Vagina (tissue), 2 donors: Measurements from ENCODE around the gene CDK6. TPM values are rescaled to one million over a fixed set of nuclear protein-coding genes. Genes with fewer than 3 reads are reported as not detected.

ENCODE experiments used
- DNase-seq, 2 donors: peaks; one replicate each; pipeline ENCODE4 v3.0.0-alpha.2; 2017; ENCODE audit errors: extremely low spot score in 2 of 2
- H3K27ac ChIP-seq: fragments of 200-600 bp; sonication (generic); one replicate; pipeline ENCODE4 v1.5.1; 2019
- H3K27me3 ChIP-seq: fragments of 200-600 bp; sonication (generic); one replicate; pipeline ENCODE4 v1.5.1; 2019
- H3K36me3 ChIP-seq, 2 donors: fragments of 200-600 bp; sonication (generic); one replicate each; pipeline ENCODE4 v1.5.1; 2017 to 2019
- H3K4me1 ChIP-seq: fragments of 200-600 bp; sonication (generic); one replicate; pipeline ENCODE4 v1.5.1; 2019
- H3K4me3 ChIP-seq, 2 donors: fragments of 200-600 bp; sonication (generic); 1 replicate in 1 of 2; 2 replicates in 1 of 2; pipeline ENCODE4 v1.5.1; 2016 to 2019
- H3K9me3 ChIP-seq: fragments of 200-600 bp; sonication (generic); one replicate; pipeline ENCODE4 v1.5.1; 2019
- POLR2A ChIP-seq, 2 donors: fragments of 450-650 bp; IDR thresholded peaks; one replicate each; pipeline ENCODE4 v1.6.1; 2017; ENCODE audit warnings: antibody characterized with exemption in 2 of 2, mild to moderate bottlenecking in 2 of 2, moderate library complexity in 2 of 2
- POLR2AphosphoS5 ChIP-seq, 2 donors: sonication (generic); formaldehyde crosslinking; IDR thresholded peaks; one replicate each; pipeline ENCODE4 v1.9.0; 2017; ENCODE audit warnings: antibody characterized with exemption in 2 of 2, mild to moderate bottlenecking in 2 of 2, low read depth in 1 of 2; ENCODE audit not compliant: insufficient read depth in 1 of 2
- intact Hi-C: fragments of 100-400 bp; cut with DNase I; formaldehyde crosslinking; loops from one replicate; pipeline ENCODE4 v1.15.1; 2023
- total RNA-seq: library from RNA; depleted of rRNA; stranded (reverse); fragments of >200 nt; gene quantifications from one replicate; pipeline ENCODE4 v1.2.3, GENCODE V29; 2016
- TF ChIP-seq, protein P1 (sequence below), 3 experiments: fragments of 450-650 bp in 2 of 3; fragments of 200-600 bp in 1 of 3; sonication (generic) in 1 of 3; IDR thresholded peaks; one replicate each; pipeline ENCODE4 v1.5.1; 2017 to 2019; ENCODE audit warnings: antibody characterized with exemption in 3 of 3, mild to moderate bottlenecking in 2 of 3, moderate library complexity in 2 of 3

CDK6 gene
- total RNA-seq, 1 donor from 2014 or later, result 20.6 TPM

- DNase-seq, result no peak
- TF ChIP-seq, protein P1, sequence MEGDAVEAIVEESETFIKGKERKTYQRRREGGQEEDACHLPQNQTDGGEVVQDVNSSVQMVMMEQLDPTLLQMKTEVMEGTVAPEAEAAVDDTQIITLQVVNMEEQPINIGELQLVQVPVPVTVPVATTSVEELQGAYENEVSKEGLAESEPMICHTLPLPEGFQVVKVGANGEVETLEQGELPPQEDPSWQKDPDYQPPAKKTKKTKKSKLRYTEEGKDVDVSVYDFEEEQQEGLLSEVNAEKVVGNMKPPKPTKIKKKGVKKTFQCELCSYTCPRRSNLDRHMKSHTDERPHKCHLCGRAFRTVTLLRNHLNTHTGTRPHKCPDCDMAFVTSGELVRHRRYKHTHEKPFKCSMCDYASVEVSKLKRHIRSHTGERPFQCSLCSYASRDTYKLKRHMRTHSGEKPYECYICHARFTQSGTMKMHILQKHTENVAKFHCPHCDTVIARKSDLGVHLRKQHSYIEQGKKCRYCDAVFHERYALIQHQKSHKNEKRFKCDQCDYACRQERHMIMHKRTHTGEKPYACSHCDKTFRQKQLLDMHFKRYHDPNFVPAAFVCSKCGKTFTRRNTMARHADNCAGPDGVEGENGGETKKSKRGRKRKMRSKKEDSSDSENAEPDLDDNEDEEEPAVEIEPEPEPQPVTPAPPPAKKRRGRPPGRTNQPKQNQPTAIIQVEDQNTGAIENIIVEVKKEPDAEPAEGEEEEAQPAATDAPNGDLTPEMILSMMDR (IDR thresholded peaks at IDR 0.05), result no peak
- no peak for TF ChIP-seq POLR2A (IDR thresholded peaks at IDR 0.05)
- no peak for TF ChIP-seq POLR2AphosphoS5 (IDR thresholded peaks at IDR 0.05; ENCODE audit: insufficient read depth in 1 of 2, low read depth in 1 of 2)
- H3K4me1 ChIP-seq, result no peaks in the 10 kb centered on the region
- no peaks in the 10 kb centered on the region for H3K36me3 ChIP-seq
- no peak overlapping the region for H3K27ac ChIP-seq
- no peaks in the 10 kb centered on the region for H3K9me3 ChIP-seq
- no peak overlapping the region for H3K4me3 ChIP-seq
- H3K27me3 ChIP-seq, result no peaks in the 10 kb centered on the region
- intact Hi-C loops, result no loop called here
Observed at GRCh38 chr7:92652536-92652935, 183.8 kb downstream of the CDK6 start.

- Histone ChIP-seq H3K27me3 (no peaks in the 10 kb centered on the region), H3K9me3 (no peaks in the 10 kb centered on the region), H3K27ac (no peak overlapping the region), H3K4me3 (no peak overlapping the region), H3K4me1 (peaks cover 19% of the 10 kb centered on the region), H3K36me3 (no peaks in the 10 kb centered on the region)
- intact Hi-C loops, result no loop called here
- no peak for TF ChIP-seq POLR2A (IDR thresholded peaks at IDR 0.05)
- TF ChIP-seq POLR2AphosphoS5 (IDR thresholded peaks at IDR 0.05; ENCODE audit: insufficient read depth in 1 of 2, low read depth in 1 of 2), result no peak
- TF ChIP-seq, protein P1 (IDR thresholded peaks at IDR 0.05), result no peak
- no peak for DNase-seq
Observed at GRCh38 chr7:92650391-92650790, 186.0 kb downstream of the CDK6 start.

- H3K4me3 ChIP-seq, result no peak overlapping the region
- H3K4me1 ChIP-seq, result peaks cover 37% of the 10 kb centered on the region
- intact Hi-C loops, result no loop called here
- H3K27me3 ChIP-seq, result no peaks in the 10 kb centered on the region
- no peaks in the 10 kb centered on the region for H3K9me3 ChIP-seq
- TF ChIP-seq, protein P1 (IDR thresholded peaks at IDR 0.05), result no peak
- TF ChIP-seq POLR2A (IDR thresholded peaks at IDR 0.05) (no peak), POLR2AphosphoS5 (IDR thresholded peaks at IDR 0.05; ENCODE audit: insufficient read depth in 1 of 2, low read depth in 1 of 2) (no peak)
- no peaks in the 10 kb centered on the region for H3K36me3 ChIP-seq
- DNase-seq, result no peak
- no peak overlapping the region for H3K27ac ChIP-seq
Observed at GRCh38 chr7:92648067-92648466, 188.3 kb downstream of the CDK6 start.

GRCh38 chr7:92647652-92648051 lies 188.7 kb downstream of the CDK6 start:
- H3K36me3 ChIP-seq, result no peaks in the 10 kb centered on the region
- H3K27ac ChIP-seq, result no peak overlapping the region
- H3K4me1 ChIP-seq, result peaks cover 41% of the 10 kb centered on the region
- no peak for DNase-seq
- no peaks in the 10 kb centered on the region for H3K27me3 ChIP-seq
- intact Hi-C loops, result no loop called here
- H3K4me3 ChIP-seq, result no peak overlapping the region
- TF ChIP-seq, protein P1 (IDR thresholded peaks at IDR 0.05), result no peak
- TF ChIP-seq POLR2AphosphoS5 (IDR thresholded peaks at IDR 0.05; ENCODE audit: insufficient read depth in 1 of 2, low read depth in 1 of 2) (no peak), POLR2A (IDR thresholded peaks at IDR 0.05) (no peak)
- no peaks in the 10 kb centered on the region for H3K9me3 ChIP-seq

DNA sequence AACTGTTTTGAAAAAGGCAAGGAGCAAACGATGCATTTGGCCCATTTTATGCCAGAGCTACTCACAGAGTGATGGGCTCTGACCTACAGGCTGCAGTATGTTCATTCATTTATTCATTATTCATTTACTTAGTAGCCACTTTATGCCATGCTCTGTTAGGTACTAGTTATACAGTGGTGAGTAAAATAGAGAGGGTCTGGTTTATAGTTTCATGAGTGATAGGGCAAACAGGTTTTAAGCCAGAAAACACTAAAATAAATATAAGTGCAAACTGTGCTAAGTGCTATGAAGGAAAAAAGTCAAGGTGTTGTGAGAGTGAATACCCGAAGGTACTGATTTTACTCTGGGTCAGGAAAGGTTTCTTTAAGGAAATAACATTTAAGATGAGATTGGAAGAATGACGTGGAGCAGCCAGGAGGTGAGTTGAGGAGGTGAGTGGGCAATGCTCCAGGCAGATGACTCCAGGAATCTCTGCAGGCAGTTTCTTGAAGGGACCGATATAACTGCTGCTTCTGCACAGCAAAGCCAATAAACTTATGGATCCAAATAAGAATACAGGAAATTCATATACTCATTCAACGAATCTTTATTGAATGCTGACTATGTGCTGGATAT lies 189.3 kb downstream of the CDK6 start:
- Histone ChIP-seq H3K36me3 (no peaks in the 10 kb centered on the region), H3K9me3 (no peaks in the 10 kb centered on the region), H3K27ac (no peak overlapping the region), H3K4me3 (no peak overlapping the region), H3K4me1 (peaks cover 44% of the 10 kb centered on the region), H3K27me3 (no peaks in the 10 kb centered on the region)
- DNase-seq, result no peak
- TF ChIP-seq POLR2AphosphoS5 (IDR thresholded peaks at IDR 0.05; ENCODE audit: insufficient read depth in 1 of 2, low read depth in 1 of 2), result no peak
- no peak for TF ChIP-seq POLR2A (IDR thresholded peaks at IDR 0.05)
- TF ChIP-seq, protein P1 (IDR thresholded peaks at IDR 0.05), result no peak
- intact Hi-C loops, result no loop called here
